ENCODE results near the gene SLC8A1.

SLC8A1 gene

GRCh38 chr2:40367652-40368051 lies 84.2 kb downstream of the SLC8A1 start (continued):
- TF ChIP-seq, protein P1, sequence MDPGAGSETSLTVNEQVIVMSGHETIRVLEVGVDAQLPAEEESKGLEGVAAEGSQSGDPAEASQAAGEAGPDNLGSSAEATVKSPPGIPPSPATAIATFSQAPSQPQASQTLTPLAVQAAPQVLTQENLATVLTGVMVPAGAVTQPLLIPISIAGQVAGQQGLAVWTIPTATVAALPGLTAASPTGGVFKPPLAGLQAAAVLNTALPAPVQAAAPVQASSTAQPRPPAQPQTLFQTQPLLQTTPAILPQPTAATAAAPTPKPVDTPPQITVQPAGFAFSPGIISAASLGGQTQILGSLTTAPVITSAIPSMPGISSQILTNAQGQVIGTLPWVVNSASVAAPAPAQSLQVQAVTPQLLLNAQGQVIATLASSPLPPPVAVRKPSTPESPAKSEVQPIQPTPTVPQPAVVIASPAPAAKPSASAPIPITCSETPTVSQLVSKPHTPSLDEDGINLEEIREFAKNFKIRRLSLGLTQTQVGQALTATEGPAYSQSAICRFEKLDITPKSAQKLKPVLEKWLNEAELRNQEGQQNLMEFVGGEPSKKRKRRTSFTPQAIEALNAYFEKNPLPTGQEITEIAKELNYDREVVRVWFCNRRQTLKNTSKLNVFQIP (CRISPR knock-in tag; IDR thresholded peaks at IDR 0.05; ENCODE audit: borderline replicate concordance, low read depth): no peak

GRCh38 chr2:40367032-40367431 lies 84.9 kb downstream of the SLC8A1 start:
- ATAC-seq: no peak
- TF ChIP-seq SNAI2 (CRISPR knock-in tag; IDR thresholded peaks at IDR 0.05) (no peak), CSDC2 (CRISPR knock-in tag; IDR thresholded peaks at IDR 0.05) (no peak), BACH2 (CRISPR knock-in tag; IDR thresholded peaks at IDR 0.05; ENCODE audit: borderline replicate concordance) (no peak), TCF4 (CRISPR knock-in tag; IDR thresholded peaks at IDR 0.05; ENCODE audit: borderline replicate concordance) (no peak), CREB5 (CRISPR knock-in tag; IDR thresholded peaks at IDR 0.05; ENCODE audit: low read depth) (no peak), GLIS3 (CRISPR knock-in tag; IDR thresholded peaks at IDR 0.05) (no peak), PATZ1 (CRISPR knock-in tag; IDR thresholded peaks at IDR 0.05; ENCODE audit: borderline replicate concordance) (no peak), RARB (CRISPR knock-in tag; IDR thresholded peaks at IDR 0.05) (no peak), ZNF70 (CRISPR knock-in tag; IDR thresholded peaks at IDR 0.05) (no peak), OSR1 (CRISPR knock-in tag; IDR thresholded peaks at IDR 0.05) (no peak), PPARA (CRISPR knock-in tag; IDR thresholded peaks at IDR 0.05; ENCODE audit: borderline replicate concordance) (no peak), TOX (CRISPR knock-in tag; IDR thresholded peaks at IDR 0.05; ENCODE audit: borderline replicate concordance) (no peak), ZFP3 (CRISPR knock-in tag; IDR thresholded peaks at IDR 0.05) (no peak), CSRNP3 (CRISPR knock-in tag; IDR thresholded peaks at IDR 0.05) (no peak), ESRRG (CRISPR knock-in tag; IDR thresholded peaks at IDR 0.05) (no peak), ZFP30 (CRISPR knock-in tag; IDR thresholded peaks at IDR 0.05) (no peak), ZNF8 (CRISPR knock-in tag; IDR thresholded peaks at IDR 0.05) (no peak), ARNTL (CRISPR knock-in tag; IDR thresholded peaks at IDR 0.05; ENCODE audit: borderline replicate concordance, low read depth) (no peak)
- TF ChIP-seq, protein P2, sequence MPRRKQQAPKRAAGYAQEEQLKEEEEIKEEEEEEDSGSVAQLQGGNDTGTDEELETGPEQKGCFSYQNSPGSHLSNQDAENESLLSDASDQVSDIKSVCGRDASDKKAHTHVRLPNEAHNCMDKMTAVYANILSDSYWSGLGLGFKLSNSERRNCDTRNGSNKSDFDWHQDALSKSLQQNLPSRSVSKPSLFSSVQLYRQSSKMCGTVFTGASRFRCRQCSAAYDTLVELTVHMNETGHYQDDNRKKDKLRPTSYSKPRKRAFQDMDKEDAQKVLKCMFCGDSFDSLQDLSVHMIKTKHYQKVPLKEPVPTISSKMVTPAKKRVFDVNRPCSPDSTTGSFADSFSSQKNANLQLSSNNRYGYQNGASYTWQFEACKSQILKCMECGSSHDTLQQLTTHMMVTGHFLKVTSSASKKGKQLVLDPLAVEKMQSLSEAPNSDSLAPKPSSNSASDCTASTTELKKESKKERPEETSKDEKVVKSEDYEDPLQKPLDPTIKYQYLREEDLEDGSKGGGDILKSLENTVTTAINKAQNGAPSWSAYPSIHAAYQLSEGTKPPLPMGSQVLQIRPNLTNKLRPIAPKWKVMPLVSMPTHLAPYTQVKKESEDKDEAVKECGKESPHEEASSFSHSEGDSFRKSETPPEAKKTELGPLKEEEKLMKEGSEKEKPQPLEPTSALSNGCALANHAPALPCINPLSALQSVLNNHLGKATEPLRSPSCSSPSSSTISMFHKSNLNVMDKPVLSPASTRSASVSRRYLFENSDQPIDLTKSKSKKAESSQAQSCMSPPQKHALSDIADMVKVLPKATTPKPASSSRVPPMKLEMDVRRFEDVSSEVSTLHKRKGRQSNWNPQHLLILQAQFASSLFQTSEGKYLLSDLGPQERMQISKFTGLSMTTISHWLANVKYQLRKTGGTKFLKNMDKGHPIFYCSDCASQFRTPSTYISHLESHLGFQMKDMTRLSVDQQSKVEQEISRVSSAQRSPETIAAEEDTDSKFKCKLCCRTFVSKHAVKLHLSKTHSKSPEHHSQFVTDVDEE (CRISPR knock-in tag; IDR thresholded peaks at IDR 0.05): no peak

DNA sequence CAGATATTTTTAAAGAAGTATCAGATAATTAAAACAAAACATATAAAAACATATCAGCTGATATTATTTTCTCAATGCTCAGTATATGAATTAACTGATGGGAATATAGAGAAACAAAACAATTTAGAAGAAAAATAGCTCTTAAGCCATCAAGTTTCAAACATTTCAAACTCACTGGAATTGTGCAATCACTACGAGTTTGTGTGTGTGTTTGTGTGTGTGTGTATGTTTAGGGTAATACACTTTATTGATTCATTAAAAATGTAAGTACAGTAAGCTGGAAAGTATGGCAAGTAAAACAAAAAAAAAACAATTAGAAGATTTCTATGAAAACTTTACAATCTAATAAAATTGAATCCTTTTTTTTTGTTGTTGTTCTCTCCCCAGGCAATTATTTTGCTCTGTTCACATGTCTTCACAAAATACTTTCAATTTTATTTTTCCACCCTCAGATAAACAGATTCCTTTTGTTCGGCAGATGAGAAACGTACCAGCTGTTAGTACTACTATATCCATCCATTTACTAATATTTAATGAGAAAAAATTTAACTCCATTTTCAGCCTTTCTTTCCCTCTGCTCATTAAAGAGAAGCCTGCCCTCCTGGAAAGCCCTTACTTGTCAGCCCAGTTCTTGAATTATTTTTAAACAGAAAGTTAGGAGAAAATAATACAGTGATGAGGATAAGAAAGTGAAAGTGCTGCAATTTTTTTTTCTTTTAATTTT lies 87.6 kb downstream of the SLC8A1 start:
- ATAC-seq: peak; percentile 18
- TF ChIP-seq ESRRG (CRISPR knock-in tag; IDR thresholded peaks at IDR 0.05) (no peak), ZNF565 (CRISPR knock-in tag; conservative IDR thresholded peaks at IDR 0.05; ENCODE audit: low read depth) (no peak), ZC3H10 (CRISPR knock-in tag; IDR thresholded peaks at IDR 0.05) (no peak), TOX (CRISPR knock-in tag; IDR thresholded peaks at IDR 0.05; ENCODE audit: borderline replicate concordance) (no peak), RARB (CRISPR knock-in tag; IDR thresholded peaks at IDR 0.05) (no peak), TCF4 (CRISPR knock-in tag; IDR thresholded peaks at IDR 0.05; ENCODE audit: borderline replicate concordance) (no peak), ISL1 (CRISPR knock-in tag; IDR thresholded peaks at IDR 0.05) (no peak; the same call in 1 of the 2 replicates), PPARA (CRISPR knock-in tag; IDR thresholded peaks at IDR 0.05; ENCODE audit: borderline replicate concordance) (no peak), CSRNP3 (CRISPR knock-in tag; IDR thresholded peaks at IDR 0.05) (no peak), OSR1 (CRISPR knock-in tag; IDR thresholded peaks at IDR 0.05) (no peak), ZFP30 (CRISPR knock-in tag; IDR thresholded peaks at IDR 0.05) (no peak), ARNTL (CRISPR knock-in tag; IDR thresholded peaks at IDR 0.05; ENCODE audit: borderline replicate concordance, low read depth) (no peak), BACH2 (CRISPR knock-in tag; IDR thresholded peaks at IDR 0.05; ENCODE audit: borderline replicate concordance) (no peak), ZNF8 (CRISPR knock-in tag; IDR thresholded peaks at IDR 0.05) (no peak), ZNF70 (CRISPR knock-in tag; IDR thresholded peaks at IDR 0.05) (no peak), ZFP3 (CRISPR knock-in tag; IDR thresholded peaks at IDR 0.05) (no peak), SNAI2 (CRISPR knock-in tag; IDR thresholded peaks at IDR 0.05) (no peak)
- TF ChIP-seq, protein P1 (CRISPR knock-in tag; IDR thresholded peaks at IDR 0.05; ENCODE audit: borderline replicate concordance, low read depth): no peak

Measured in SK-N-SH treated with all-trans-retinoic acid at 6 μM for 48 hours (cell line).